Measurements from ENCODE around the gene AGTPBP1. TPM values are rescaled to one million over a fixed set of nuclear protein-coding genes. Genes with fewer than 3 reads are reported as not detected.

Gene AGTPBP1
- total and polyA plus RNA-seq, 2 experiments from 2014 or later, result 6.6 to 12.9 TPM

GRCh38 chr9:85742597-85742936, 813 bp upstream of the AGTPBP1 start:
- H3K4me2 ChIP-seq (ENCODE audit: unreplicated experiment), result peak overlapping the region; percentile 98
- peak overlapping the region; percentile 84 for H3K9ac ChIP-seq
- peaks cover 18% of the 10 kb centered on the region for H3F3A ChIP-seq (ENCODE audit: insufficient read depth)
- H3K27me3 ChIP-seq (replicated peaks; ENCODE audit: insufficient read depth), result peaks cover 7% of the 10 kb centered on the region
- peaks cover 26% of the 10 kb centered on the region for H3K79me2 ChIP-seq (ENCODE audit: insufficient read depth)
- peak; percentile 84 for DNase-seq
- no peaks in the 10 kb centered on the region for H3K36me3 ChIP-seq (ENCODE audit: low read depth)
- in situ Hi-C loops (cut with MboI), result no loop called here
- peak overlapping the region; percentile 98 for H2AFZ ChIP-seq
- WGBS, 2 experiments (ENCODE audit: low coverage in 1 of 2, low lambda C conversion rate in 2 of 2, missing lambda C conversion rate in 2 of 2), result 1% methylated on average over 4 of the region's 4 CpGs
- H3K27ac ChIP-seq, result peak overlapping the region; percentile 73
- no peaks in the 10 kb centered on the region for H4K20me1 ChIP-seq (ENCODE audit: insufficient read depth)
- H3K9me2 ChIP-seq (ENCODE audit: insufficient read depth), result no peaks in the 10 kb centered on the region
- peak overlapping the region; percentile 89 for H3K4me3 ChIP-seq
- peaks cover 15% of the 10 kb centered on the region for H3K4me1 ChIP-seq (ENCODE audit: insufficient read depth)
- H3K9me3 ChIP-seq (ENCODE audit: low read depth), result no peaks in the 10 kb centered on the region
- TF ChIP-seq EZH2 (IDR thresholded peaks at IDR 0.05; ENCODE audit: insufficient read depth, poor library complexity, severe bottlenecking) (no peak), EZH2phosphoT487 (IDR thresholded peaks at IDR 0.05; ENCODE audit: insufficient read depth, low read depth) (no peak)

- peak; percentile 54 for DNase-seq
- Histone ChIP-seq H2AFZ (peak overlapping the region; percentile 96), H3K4me2 (ENCODE audit: unreplicated experiment) (peak overlapping the region; percentile 96), H3K4me3 (peak overlapping the region; percentile 89), H3K27ac (peak overlapping the region; percentile 25), H3K9me2 (ENCODE audit: insufficient read depth) (no peaks in the 10 kb centered on the region), H4K20me1 (ENCODE audit: insufficient read depth) (no peaks in the 10 kb centered on the region), H3K9me3 (ENCODE audit: low read depth) (no peaks in the 10 kb centered on the region), H3K9ac (peak overlapping the region; percentile 75), H3K36me3 (ENCODE audit: low read depth) (no peaks in the 10 kb centered on the region), H3K27me3 (replicated peaks; ENCODE audit: insufficient read depth) (peaks cover 7% of the 10 kb centered on the region), H3K4me1 (ENCODE audit: insufficient read depth) (peaks cover 15% of the 10 kb centered on the region), H3F3A (ENCODE audit: insufficient read depth) (peaks cover 18% of the 10 kb centered on the region), H3K79me2 (ENCODE audit: insufficient read depth) (peaks cover 39% of the 10 kb centered on the region)
- 1 to 2% methylated on average over 45 to 56 of the region's 75 CpGs for WGBS, 2 experiments (ENCODE audit: low coverage in 1 of 2, low lambda C conversion rate in 2 of 2, missing lambda C conversion rate in 2 of 2)
- in situ Hi-C loops (cut with MboI), result no loop called here
- no peak for TF ChIP-seq EZH2 (IDR thresholded peaks at IDR 0.05; ENCODE audit: insufficient read depth, poor library complexity, severe bottlenecking)
- no peak for TF ChIP-seq EZH2phosphoT487 (IDR thresholded peaks at IDR 0.05; ENCODE audit: insufficient read depth, low read depth)
Measured at GRCh38 chr9:85741095-85741874, 469 bp downstream of the AGTPBP1 start.

- no peaks in the 10 kb centered on the region for H4K20me1 ChIP-seq (ENCODE audit: insufficient read depth)
- H3K9ac ChIP-seq, result peak overlapping the region; percentile 75
- WGBS, 2 experiments (ENCODE audit: low coverage in 1 of 2, low lambda C conversion rate in 2 of 2, missing lambda C conversion rate in 2 of 2), result 14 to 18% methylated on average over 8 of the region's 8 CpGs
- peak overlapping the region; percentile 96 for H3K4me2 ChIP-seq (ENCODE audit: unreplicated experiment)
- peaks cover 18% of the 10 kb centered on the region for H3F3A ChIP-seq (ENCODE audit: insufficient read depth)
- peak overlapping the region; percentile 89 for H3K4me3 ChIP-seq
- no peaks in the 10 kb centered on the region for H3K9me2 ChIP-seq (ENCODE audit: insufficient read depth)
- H3K79me2 ChIP-seq (ENCODE audit: insufficient read depth), result peaks cover 45% of the 10 kb centered on the region
- peaks cover 15% of the 10 kb centered on the region for H3K4me1 ChIP-seq (ENCODE audit: insufficient read depth)
- in situ Hi-C loops (cut with MboI), result no loop called here
- TF ChIP-seq EZH2phosphoT487 (IDR thresholded peaks at IDR 0.05; ENCODE audit: insufficient read depth, low read depth) (no peak), EZH2 (IDR thresholded peaks at IDR 0.05; ENCODE audit: insufficient read depth, poor library complexity, severe bottlenecking) (no peak)
- peak overlapping the region; percentile 25 for H3K27ac ChIP-seq
- no peaks in the 10 kb centered on the region for H3K9me3 ChIP-seq (ENCODE audit: low read depth)
- no peak for DNase-seq
- peaks cover 5% of the 10 kb centered on the region for H3K27me3 ChIP-seq (replicated peaks; ENCODE audit: insufficient read depth)
- H2AFZ ChIP-seq, result peak overlapping the region; percentile 96
- no peaks in the 10 kb centered on the region for H3K36me3 ChIP-seq (ENCODE audit: low read depth)
Measured at GRCh38 chr9:85740787-85741094, 1.0 kb downstream of the AGTPBP1 start.

- 90 to 91% methylated on average over 2 of the region's 2 CpGs for WGBS, 2 experiments (ENCODE audit: low coverage in 1 of 2, low lambda C conversion rate in 2 of 2, missing lambda C conversion rate in 2 of 2)
- in situ Hi-C loops (cut with MboI), result no loop called here
- no peak overlapping the region for H3K9ac ChIP-seq
Measured at GRCh38 chr9:85738509-85738908, 3.2 kb downstream of the AGTPBP1 start.

More at GRCh38 chr9:85738509-85738908, 3.2 kb downstream of the AGTPBP1 start:
- TF ChIP-seq EZH2 (IDR thresholded peaks at IDR 0.05; ENCODE audit: insufficient read depth, poor library complexity, severe bottlenecking) (no peak), EZH2phosphoT487 (IDR thresholded peaks at IDR 0.05; ENCODE audit: insufficient read depth, low read depth) (no peak)
- no peaks in the 10 kb centered on the region for H3K27me3 ChIP-seq (replicated peaks; ENCODE audit: insufficient read depth)
- H3K4me3 ChIP-seq, result no peak overlapping the region
- H3K36me3 ChIP-seq (ENCODE audit: low read depth), result no peaks in the 10 kb centered on the region
- peaks cover 18% of the 10 kb centered on the region for H3F3A ChIP-seq (ENCODE audit: insufficient read depth)
- H2AFZ ChIP-seq, result no peak overlapping the region
- no peak overlapping the region for H3K4me2 ChIP-seq (ENCODE audit: unreplicated experiment)
- no peaks in the 10 kb centered on the region for H3K9me3 ChIP-seq (ENCODE audit: low read depth)
- H4K20me1 ChIP-seq (ENCODE audit: insufficient read depth), result no peaks in the 10 kb centered on the region
- no peaks in the 10 kb centered on the region for H3K9me2 ChIP-seq (ENCODE audit: insufficient read depth)
- peaks cover 56% of the 10 kb centered on the region for H3K79me2 ChIP-seq (ENCODE audit: insufficient read depth)
- H3K27ac ChIP-seq, result no peak overlapping the region
- DNase-seq, result no peak
- H3K4me1 ChIP-seq (ENCODE audit: insufficient read depth), result peaks cover 15% of the 10 kb centered on the region

Data from GM23248 (cell line).